ENCODE measurements around the gene RASSF5.

Gene RASSF5

DNA sequence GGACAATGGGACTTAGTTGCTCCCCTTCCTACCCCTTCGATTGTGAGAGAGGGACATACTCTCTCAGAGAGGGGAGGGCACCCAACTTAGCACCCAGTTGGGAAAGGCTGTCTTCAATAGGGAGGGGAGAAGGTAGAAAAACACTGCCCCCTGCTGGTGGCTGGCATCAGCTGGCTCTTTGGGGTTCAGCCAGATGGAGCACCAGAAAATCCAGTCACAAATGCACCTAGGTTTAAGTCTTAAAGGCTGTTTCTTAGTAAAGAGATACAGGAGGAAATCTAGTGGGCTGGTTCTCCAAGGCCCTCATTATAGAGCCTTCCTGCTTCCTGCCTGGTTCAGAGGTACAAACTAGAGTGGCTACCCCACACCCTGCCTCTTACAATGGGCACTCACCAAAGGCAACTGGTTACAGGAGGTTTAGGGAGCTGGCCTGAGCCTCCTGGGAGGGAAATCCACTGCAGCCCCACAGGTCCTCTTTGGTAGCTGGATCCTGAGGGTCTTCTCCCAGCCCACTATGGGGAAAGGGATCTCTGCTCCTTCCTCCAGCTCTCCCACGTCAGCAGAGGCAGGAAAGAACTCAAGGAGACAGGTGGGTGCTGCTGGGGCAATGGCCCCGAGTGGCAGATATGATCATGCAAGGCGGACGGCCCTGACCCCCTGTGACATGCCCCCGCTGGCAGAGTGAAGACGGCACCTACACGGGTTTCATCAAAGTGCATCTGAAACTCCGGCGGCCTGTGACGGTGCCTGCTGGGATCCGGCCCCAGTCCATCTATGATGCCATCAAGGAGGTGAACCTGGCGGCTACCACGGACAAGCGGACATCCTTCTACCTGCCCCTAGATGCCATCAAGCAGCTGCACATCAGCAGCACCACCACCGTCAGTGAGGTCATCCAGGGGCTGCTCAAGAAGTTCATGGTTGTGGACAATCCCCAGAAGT lies 76.6 kb downstream of the RASSF5 start:
- H3K4me3 ChIP-seq (replicated peaks in 1 of 2; ENCODE audit: low read depth in 2 of 2, low read length in 2 of 2): no peak overlapping the region
- DNase-seq (ENCODE audit: low read depth in 2 of 2): peak; percentile 79 to 84
- TF ChIP-seq, protein P1, sequence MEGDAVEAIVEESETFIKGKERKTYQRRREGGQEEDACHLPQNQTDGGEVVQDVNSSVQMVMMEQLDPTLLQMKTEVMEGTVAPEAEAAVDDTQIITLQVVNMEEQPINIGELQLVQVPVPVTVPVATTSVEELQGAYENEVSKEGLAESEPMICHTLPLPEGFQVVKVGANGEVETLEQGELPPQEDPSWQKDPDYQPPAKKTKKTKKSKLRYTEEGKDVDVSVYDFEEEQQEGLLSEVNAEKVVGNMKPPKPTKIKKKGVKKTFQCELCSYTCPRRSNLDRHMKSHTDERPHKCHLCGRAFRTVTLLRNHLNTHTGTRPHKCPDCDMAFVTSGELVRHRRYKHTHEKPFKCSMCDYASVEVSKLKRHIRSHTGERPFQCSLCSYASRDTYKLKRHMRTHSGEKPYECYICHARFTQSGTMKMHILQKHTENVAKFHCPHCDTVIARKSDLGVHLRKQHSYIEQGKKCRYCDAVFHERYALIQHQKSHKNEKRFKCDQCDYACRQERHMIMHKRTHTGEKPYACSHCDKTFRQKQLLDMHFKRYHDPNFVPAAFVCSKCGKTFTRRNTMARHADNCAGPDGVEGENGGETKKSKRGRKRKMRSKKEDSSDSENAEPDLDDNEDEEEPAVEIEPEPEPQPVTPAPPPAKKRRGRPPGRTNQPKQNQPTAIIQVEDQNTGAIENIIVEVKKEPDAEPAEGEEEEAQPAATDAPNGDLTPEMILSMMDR (IDR thresholded peaks at IDR 0.05; ENCODE audit: low read depth, low read length): peak; percentile 95

DNA sequence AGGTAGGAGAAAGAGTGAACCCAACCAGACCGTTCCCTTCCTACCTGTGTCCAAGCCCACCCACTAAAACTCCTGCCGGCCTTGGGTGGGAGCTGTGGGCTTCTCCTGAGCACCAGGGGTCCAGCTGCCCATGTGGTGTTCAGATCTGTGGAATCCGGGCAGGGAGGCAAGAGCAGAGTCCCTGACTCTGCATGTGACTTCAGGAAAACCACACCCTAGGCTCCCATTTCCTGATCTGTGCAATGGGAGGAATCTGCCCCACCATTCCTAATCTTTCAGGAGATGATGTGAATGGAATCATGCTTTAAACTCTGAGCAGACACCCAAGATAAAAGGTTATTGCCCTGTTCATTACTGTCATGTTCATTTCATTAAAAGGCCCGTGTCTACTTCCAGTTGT lies 77.4 kb downstream of the RASSF5 start:
- no peak overlapping the region for H3K4me3 ChIP-seq (replicated peaks in 1 of 2; ENCODE audit: low read depth in 2 of 2, low read length in 2 of 2)
- no peak for DNase-seq (ENCODE audit: low read depth in 2 of 2)
- TF ChIP-seq, protein P1 (IDR thresholded peaks at IDR 0.05; ENCODE audit: low read depth, low read length): no peak

DNA sequence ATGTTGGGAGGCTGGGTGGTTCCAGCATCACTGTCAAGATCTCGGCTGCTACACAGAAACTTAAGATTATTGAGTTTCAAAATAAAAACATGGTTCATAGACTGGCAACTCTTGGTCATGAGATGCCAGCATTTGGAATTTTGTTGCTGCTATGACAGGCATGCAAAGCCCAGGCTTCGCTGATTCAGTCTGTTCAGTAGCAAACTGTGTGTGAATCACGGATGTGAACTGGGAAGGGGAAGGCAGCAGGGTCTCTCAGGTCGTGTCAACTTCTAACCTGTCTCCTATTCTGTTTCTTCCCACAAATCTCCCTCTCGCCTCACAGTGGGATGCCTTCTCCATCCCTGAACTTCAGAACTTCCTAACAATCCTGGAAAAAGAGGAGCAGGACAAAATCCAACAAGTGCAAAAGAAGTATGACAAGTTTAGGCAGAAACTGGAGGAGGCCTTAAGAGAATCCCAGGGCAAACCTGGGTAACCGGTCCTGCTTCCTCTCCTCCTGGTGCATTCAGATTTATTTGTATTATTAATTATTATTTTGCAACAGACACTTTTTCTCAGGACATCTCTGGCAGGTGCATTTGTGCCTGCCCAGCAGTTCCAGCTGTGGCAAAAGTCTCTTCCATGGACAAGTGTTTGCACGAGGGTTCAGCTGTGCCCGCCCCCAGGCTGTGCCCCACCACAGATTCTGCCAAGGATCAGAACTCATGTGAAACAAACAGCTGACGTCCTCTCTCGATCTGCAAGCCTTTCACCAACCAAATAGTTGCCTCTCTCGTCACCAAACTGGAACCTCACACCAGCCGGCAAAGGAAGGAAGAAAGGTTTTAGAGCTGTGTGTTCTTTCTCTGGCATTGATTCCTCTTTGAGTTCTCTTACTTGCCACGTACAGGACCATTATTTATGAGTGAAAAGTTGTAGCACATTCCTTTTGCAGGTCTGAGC lies 79.4 kb downstream of the RASSF5 start:
- no peak for DNase-seq (ENCODE audit: low read depth in 2 of 2)

DNA sequence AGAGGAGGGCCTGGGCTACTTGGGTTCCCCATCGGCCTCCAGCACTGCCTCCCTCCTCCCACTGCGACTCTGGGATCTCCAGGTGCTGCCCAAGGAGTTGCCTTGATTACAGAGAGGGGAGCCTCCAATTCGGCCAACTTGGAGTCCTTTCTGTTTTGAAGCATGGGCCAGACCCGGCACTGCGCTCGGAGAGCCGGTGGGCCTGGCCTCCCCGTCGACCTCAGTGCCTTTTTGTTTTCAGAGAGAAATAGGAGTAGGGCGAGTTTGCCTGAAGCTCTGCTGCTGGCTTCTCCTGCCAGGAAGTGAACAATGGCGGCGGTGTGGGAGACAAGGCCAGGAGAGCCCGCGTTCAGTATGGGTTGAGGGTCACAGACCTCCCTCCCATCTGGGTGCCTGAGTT lies 80.6 kb downstream of the RASSF5 start:
- no peak overlapping the region for H3K4me3 ChIP-seq (replicated peaks in 1 of 2; ENCODE audit: low read depth in 2 of 2, low read length in 2 of 2)
- TF ChIP-seq, protein P1 (IDR thresholded peaks at IDR 0.05; ENCODE audit: low read depth, low read length): no peak
- no peak for DNase-seq (ENCODE audit: low read depth in 2 of 2)

More for the DNA sequence above, 79.4 kb downstream of the RASSF5 start:
- TF ChIP-seq, protein P1 (IDR thresholded peaks at IDR 0.05; ENCODE audit: low read depth, low read length): no peak
- no peak overlapping the region for H3K4me3 ChIP-seq (replicated peaks in 1 of 2; ENCODE audit: low read depth in 2 of 2, low read length in 2 of 2)

DNA sequence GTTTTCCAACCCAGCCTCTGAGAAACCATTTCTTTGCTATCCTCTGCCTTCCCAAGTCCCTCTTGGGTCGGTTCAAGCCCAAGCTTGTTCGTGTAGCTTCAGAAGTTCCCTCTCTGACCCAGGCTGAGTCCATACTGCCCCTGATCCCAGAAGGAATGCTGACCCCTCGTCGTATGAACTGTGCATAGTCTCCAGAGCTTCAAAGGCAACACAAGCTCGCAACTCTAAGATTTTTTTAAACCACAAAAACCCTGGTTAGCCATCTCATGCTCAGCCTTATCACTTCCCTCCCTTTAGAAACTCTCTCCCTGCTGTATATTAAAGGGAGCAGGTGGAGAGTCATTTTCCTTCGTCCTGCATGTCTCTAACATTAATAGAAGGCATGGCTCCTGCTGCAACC lies 81.2 kb downstream of the RASSF5 start:
- TF ChIP-seq, protein P1 (IDR thresholded peaks at IDR 0.05; ENCODE audit: low read depth, low read length): no peak
- DNase-seq (ENCODE audit: low read depth in 2 of 2): no peak
- H3K4me3 ChIP-seq (replicated peaks in 1 of 2; ENCODE audit: low read depth in 2 of 2, low read length in 2 of 2): no peak overlapping the region

DNA sequence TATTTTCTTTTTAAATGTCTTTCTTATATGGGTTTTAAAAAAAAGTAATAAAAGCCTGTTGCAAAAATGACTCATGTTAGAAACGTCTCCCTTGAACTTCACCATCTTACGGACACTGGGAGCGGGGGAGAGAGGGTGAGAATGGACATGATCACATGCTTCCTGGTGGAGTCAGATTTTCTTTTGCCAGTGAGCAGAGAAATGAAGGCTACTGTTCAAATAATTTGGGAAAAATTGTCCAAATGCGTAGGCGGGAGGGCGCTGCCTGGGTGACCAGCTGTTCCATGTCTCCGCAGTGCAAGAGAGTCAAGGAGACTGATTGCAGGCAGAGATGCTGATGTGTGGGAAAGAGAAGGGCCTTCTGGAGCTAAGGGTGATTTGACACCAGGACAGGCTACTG lies 81.9 kb downstream of the RASSF5 start:
- peak; percentile 94 to 96 for DNase-seq (ENCODE audit: low read depth in 2 of 2)
- H3K4me3 ChIP-seq (replicated peaks in 1 of 2; ENCODE audit: low read depth in 2 of 2, low read length in 2 of 2): no peak overlapping the region
- TF ChIP-seq, protein P1 (IDR thresholded peaks at IDR 0.05; ENCODE audit: low read depth, low read length): no peak
